Measurements from ENCODE around the gene SLX9.

Gene SLX9

DNA sequence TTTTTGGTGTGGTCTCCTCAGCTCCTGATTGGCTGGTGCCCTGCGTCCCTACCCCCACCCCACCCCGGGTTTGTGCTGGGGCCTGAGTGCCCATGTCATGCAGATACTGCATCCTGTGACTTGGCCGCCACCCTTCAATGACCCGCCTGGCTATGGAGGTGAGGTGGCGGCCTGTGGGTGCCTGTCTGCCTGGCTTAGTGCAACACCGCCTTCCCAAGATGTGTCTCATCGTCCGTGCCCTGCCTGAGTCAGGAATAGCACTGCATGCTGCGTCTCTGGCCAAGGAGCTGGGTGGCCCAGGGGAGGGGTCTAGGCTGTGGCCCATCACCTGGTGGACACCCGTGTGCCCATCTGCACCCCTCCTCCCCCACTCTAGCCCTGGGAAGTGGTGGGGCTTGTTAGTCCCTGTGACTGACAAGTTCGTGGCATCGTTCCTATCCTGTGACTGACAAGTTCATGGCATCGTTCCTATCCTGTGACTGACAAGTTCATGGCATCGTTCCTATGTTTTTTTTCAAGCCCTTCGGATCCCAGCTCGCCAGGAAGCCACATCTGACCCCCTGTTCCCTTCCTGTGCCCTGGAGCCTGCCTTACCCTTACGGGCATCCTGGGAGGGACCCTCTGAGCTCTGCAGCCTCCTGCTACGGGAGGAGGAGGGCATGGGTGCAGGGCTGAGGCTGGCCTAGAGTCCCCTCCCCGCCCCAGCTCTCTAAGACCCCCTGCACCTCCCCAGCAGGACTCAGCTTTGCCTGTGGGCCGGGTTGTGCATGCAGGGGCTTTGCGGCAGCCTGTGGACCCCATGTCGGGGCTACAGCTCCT lies 7.5 kb downstream of the SLX9 start:
- no peak for DNase-seq (ENCODE audit: low read depth, low spot score)

DNA sequence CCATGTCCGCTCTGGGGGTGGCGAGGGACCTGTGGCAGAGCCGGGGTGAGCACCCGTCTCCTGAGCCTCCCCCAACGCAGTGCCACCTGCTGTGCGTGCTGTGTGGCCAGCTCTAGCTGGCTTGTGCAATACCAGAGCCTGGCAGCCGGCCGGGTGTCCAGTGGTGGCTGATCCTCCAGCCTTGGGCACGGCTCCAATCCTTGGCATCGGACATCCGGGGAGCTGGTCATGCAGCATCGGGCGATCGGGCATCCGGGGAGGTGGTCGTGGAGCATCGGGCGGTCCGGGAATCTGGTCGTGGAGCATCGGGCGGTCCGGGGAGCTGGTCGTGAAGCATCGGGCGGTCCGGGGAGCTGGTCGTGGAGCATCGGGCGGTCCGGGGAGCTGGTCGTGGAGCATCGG lies 8.1 kb downstream of the SLX9 start:
- no peak for DNase-seq (ENCODE audit: low read depth, low spot score)

DNA sequence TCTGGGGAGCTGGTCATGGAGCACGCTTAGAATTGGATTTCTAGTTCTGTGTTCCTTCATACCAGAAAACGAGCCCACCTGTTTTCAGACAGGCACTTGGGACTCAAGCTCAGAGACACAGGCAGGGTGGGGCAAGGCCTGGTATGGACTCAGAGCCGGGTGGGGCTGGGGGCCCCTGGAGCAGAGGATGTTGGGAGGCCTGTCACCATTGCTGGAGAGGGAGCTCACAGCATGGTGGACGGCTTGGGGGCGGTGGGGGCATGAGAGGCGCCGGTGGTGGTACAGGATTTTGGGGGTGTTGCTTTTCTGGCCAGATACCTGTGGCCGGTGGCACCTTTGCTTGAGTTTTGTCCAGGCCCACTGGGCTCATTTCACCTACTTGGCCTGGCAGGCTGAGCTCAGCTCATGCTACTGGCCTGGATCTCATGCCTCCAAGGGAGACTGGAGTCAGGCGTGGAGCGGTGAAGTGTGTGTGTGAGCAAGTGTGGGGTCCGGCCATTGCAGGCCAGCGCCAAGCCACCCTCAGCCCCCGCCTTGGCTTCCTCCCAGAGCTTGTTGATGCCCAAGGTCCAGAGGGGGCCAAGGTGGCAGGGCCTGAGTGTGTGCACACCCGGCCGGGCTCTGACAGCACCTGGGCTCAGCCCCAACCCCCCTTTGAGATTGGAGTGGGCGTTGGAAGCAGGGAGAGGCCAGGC lies 8.7 kb downstream of the SLX9 start:
- DNase-seq (ENCODE audit: low read depth, low spot score): no peak

DNA sequence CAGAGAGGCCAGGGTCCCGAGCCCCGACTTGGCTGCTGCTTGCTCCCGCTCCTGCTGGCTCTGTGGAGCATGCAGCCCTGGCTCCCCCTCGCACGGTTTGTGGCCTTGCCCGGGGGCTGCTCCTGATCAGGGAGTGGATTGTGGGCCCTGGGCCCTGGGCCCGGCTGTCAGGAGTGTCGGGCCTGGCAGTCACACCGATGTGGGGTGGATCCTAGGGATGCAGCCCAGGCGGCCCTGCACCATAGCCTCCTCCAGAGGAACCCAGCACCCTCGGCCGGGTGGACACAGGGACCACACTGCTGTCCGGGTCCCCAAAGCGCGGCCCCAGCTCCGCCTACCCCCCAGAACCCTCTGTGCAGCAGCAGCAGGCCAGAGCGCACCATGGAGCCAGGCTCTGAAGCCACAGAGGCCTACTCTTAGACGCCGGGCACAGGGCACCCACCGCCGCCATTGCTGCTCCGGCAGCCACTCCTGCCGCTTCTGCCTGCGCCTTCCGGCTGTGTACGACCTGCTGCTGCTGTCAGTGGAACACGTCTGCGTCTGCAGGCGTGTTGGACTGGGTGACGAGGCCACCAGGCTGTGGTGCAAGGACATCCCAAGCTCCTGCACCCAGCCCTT lies 9.4 kb downstream of the SLX9 start:
- DNase-seq (ENCODE audit: low read depth, low spot score): no peak

DNA sequence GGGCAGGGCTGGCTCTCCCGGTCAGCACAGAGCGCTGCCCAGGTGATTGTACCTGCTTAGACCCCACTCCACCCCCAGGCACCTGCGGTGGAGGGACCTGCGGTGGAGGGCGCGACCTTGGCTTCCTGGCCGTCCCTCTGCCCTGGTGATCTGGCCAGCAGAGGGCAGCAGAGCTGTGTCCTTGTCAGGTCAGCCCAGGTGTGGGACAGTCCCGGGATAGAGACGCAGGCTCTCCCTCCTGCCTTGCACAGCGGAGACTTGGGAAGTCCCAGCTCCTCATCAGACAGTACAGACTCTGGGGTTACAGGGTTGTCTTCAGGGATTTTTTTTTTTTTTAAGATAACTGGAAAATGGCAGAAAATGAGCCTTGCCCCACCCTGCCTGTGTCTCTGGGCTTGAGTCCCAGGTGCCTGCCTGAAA lies 10.0 kb downstream of the SLX9 start:
- DNase-seq (ENCODE audit: low read depth, low spot score): peak; percentile 90

DNA sequence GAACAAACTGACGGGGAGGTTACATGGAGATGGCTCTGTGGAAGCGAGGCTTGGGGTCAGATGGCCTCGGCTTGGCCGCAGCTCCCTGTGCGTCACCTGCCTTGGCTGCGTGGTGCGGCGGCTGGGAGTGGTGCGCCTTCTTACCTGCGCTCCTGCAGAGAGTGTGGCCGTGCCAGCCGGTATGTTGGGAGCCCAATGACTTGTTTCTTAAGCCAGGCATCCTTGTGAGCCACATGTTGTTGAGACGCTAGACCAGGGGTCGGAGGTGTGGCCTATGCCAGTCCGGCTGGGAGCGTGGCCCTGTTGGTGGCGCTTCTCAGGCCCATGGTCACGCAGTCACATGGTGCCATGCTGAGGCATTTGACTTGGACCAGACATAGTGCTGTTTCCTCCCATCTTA lies 10.5 kb downstream of the SLX9 start:
- no peak for DNase-seq (ENCODE audit: low read depth, low spot score)

DNA sequence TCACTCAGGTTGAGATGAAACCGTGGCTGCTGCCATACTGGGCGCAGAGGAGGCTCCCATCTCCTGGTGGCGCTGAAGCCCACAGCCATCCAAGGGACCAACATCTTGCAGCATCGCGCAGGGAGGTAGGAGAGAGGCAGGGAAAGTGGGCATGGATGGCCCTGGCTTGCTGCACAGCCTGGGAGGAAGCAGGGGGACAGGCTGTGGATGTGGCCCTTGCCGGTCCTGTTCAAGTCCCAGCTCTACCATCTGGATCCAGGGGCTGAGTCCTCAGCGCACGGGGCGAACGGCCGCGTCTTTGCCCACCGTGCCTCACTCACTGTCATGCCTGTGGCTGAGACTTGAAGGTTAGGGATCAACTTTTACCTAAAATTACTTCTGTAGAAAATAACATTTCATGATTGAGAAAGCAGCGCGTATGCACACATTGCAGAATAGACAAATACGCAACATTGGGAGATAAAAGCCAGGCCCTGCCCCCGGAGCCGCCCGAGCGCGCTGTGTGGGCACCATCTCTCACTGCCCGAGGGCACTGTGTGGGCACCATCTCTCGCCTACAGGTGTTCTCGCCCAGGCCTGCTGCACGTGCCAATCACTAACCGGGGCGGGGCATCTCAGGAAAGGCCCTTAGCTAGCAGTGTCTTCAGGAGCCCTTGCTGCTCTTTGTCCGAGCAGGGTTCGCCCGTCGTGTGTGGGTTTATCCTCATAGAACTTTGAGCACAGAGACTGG lies 11.5 kb downstream of the SLX9 start:
- no peak for DNase-seq (ENCODE audit: low read depth, low spot score)

DNA sequence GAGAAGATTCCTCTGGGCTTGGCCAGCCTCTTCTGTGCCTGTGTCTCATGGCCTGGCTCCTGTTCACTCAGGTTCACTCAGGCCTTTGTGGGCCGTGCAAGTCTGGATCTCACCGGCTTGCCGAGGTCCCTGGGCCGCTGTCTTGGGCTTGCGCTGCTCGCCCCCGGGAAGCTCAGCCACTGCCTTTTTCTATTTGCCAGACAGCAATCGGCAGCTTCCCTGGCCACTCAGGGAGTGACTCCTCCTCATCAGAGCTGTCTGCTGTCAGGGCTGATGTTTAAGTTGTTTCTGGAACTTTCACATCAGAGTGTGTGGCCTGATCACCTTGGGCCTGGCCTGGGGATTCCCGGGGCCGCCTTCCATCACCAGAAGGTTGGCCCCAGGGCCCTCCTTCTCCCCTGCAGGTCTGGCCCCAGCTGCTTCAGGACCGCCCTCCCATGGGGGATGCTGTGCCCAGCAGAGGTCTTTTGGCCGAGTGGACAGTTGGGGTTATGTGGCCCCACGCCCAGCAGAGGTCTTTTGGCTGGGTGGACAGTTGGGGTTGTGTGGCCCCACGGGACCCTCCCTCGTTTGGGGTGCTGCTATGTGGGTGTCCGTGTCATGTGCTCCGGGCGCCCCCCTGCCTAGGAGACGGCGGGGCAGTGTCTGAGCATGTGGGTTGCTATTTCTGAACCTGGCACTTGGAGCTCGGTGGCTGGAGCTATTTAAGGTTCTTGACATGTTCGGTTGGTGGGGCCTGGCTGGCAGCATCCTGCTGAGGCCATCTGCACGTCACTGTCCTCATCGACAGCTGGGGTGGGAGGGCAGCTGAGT lies 12.5 kb downstream of the SLX9 start:
- no peak for DNase-seq (ENCODE audit: low read depth, low spot score)

DNA sequence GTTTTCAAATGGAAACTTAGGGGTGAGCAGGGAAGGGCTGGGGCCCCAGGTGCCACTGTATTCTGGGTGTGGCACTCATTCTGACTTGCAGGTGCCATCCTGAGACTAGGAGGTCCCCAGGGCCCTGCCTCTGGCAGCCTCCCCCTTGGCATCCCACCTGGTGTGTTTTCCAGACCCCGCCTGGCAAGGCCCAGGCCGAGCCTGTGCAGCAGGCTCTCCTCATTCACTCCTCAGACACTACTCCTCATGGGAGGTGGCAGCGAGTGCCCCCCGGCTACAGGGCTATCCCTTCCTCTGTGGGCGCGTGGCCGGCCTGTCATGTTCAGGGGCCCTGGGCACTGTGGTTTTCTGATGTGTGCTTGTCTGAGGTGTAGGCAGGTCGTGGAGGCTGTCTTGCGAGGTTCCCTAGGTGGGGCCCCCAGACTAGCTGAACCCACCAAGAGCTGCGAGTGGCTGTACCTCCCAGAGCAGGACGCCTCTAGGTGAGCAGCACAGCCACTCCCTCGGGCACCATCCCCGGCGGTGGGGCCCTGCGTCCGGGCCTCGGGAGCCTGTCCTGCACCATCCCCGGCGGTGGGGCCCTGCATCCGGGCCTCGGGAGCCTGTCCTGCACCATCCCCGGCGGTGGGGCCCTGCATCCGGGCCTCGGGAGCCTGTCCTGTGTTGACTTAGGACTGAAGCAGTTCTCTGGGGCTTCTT lies 13.2 kb downstream of the SLX9 start:
- DNase-seq (ENCODE audit: low read depth, low spot score): no peak

DNA sequence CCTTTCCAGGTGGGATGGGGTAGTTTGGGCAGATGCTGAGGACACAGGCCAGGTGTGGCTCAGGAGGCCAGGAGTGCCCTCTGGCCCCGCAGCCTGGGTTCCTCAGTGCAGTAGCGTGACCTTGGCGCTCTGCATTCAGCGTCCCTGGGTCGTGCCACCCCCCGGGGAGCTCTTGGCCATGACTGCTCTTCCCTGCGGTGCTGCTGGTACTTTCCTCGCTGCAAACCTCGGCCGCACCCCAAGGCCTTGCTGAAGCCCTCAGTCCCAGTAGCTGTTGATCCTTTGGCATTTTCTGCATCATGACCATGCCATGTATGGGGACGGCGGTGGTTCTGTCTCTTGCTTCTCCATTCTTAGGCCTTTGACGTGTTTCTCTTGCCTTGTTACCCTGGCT lies 13.8 kb downstream of the SLX9 start:
- no peak for DNase-seq (ENCODE audit: low read depth, low spot score)

DNA sequence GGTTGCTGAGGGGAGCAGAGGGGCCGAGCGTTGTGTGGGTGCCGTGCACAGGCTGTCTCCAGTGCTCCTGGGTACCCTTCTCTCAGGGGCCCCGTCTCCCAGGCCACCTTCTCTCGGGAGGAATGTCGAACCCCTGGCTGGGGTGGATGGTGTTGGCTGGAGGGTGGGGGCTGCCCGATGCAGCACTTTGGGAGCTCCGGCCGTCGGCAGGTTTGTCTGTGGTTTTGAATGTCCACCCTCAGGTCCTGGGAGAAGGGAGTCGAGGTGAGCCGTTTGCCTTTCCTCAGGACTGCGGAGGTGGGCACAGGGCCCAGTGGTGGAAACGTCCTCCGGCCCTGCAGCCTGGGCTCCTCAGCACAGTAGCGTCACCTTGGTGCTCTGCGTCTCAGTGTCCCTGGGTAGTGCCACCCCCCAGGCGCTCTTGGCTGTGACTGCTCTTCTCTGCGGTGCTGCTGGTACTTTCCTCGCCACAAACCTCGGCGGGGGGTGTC lies 14.5 kb downstream of the SLX9 start:
- DNase-seq (ENCODE audit: low read depth, low spot score): no peak

DNA sequence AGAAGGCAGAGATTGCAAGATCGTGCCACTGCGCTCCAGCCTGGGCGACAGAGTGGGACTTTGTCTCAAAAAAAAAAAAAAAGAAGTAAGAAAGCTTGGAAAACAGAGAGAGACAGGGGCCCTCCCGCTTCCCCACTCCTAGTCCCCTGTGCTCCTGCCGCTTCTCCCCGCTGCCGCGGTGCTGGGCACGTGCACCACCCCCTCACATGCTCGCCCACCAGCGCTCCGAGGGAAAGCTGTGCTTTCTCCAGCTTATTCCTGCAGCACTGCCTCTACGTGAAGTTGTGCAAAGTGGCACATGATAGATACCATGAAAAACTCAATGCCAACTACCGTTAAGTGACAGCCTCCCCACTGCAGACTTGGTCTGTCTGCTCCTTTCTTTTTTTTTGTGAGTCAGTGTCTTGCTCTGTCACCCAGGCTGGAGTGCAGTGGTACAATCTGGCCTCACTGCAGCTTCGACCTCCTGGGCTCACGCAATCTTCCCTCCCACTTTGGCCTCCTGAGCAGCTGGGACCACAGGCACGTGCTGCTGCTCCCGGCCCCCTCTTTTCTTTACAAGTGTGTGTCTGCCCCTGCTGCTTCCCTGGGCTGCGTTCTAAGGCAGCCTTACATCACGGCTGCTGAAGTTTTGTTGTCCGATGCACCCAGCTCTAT lies 15.4 kb downstream of the SLX9 start:
- DNase-seq (ENCODE audit: low read depth, low spot score): no peak

DNA sequence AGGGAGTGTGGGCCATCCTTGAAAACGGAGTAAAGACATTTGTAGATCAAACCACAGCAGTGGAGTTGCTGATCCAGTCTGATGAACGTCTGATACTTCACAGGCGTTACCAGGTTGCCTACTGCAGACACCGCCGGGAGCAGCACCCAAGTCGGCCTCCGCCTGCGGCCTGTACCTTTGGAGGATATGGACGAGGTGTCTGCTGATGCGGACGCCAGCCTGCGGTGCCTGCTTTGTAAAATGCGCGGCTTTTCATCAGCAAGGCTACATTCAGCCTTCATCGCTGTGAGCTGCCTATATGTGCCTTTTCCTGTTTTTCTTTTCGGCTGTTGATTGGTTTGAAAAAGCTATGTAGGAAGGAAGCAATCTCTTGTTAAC lies 16.0 kb downstream of the SLX9 start:
- DNase-seq (ENCODE audit: low read depth, low spot score): no peak

DNA sequence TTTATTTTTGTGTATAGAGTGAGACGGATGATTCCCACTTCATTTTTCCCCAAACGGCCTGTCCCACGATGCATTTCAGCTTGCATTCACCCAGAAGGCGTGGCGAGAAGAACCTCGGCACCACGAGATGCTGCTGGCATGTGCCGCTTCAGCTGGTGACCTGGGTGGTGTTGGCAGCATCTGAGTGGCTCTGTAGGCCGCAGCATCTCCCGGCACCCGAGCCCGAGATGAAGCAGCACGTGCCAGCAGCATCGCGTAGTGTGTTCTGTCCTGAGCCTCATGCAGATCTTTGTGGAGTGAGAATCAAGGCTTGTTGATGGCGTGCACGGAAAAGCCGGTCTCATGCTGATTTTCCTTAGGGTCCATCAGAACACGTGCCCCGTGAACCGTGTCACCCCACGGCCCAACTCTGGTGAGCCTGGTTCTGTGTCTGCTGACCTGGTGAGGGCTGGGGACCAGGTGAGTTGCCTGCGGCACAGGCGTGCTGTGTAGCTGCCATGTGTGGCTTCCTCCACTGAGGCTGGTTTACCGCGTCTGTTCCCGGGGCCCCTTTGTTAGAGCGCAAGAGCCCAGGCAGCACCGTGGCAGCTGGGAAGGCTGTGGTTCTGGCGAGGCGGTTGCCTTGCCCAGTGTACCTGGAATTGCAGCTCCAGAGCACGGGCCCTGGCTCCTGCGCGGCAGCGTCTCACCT lies 16.7 kb downstream of the SLX9 start:
- no peak for DNase-seq (ENCODE audit: low read depth, low spot score)

DNA sequence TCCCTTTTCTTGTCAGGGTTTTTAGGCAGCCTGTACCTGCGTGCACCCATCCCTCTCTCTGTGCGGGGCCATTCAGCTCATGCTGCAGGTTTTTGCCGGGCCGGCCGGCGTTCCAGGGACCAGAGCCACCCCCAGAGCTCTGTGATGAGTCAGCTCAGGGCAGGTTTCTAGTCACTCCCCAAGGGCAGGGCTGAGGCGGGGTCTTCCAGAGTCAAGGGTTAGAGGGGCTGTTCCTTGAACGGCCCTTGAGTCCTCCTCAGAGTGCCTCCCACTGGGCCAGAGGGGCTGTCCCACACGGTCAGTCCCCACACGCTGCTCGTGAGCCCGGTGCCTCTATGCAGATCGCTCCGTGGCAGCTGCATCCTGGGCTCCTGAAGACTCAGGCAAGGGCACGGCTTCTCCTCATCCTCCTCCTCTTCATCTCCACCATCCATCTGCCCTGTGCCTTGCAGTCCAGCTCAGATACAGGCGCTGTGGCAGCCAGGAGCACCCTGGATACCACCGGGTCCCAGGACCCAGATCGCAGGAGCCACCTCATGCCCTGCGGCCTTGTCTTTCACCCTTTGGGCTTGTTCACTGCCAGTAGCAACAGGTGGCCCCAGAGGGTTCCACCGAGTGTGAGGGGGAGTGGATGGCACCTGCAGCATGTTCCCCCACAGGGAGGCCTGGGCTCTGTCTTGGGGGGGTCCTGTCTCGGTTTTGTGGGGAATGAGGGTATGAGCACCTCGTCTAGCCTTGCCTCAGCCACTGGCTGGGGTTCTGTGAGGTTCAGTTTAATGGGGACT lies 17.4 kb downstream of the SLX9 start:
- DNase-seq (ENCODE audit: low read depth, low spot score): no peak

DNA sequence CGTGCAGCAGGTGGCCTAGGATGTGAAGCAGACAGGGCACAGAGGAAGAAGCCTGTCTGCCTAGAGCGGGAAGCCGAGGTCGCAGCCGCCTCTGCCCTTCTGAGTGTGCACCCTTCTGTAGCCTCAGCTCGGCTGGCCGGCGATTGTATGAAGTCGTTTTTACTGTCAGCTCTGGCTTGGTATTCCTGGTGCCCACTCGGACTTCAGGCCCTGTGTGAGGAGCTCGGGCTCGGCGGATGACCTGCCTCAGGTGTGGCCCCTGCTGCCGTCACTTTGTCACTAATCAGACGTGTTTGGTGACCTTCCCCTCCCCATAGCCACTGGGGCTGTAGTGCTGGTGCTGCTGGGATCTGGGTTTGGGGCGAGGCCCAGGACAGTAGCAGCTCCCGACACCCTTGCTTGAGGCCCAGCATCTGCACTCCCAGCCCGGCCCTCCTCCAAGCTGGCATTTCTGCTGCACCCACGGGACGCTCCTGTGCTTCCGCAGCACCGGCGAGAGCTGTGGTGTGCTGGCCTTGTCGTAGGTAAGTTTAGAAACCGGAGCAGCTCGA lies 18.1 kb downstream of the SLX9 start:
- no peak for DNase-seq (ENCODE audit: low read depth, low spot score)

DNA sequence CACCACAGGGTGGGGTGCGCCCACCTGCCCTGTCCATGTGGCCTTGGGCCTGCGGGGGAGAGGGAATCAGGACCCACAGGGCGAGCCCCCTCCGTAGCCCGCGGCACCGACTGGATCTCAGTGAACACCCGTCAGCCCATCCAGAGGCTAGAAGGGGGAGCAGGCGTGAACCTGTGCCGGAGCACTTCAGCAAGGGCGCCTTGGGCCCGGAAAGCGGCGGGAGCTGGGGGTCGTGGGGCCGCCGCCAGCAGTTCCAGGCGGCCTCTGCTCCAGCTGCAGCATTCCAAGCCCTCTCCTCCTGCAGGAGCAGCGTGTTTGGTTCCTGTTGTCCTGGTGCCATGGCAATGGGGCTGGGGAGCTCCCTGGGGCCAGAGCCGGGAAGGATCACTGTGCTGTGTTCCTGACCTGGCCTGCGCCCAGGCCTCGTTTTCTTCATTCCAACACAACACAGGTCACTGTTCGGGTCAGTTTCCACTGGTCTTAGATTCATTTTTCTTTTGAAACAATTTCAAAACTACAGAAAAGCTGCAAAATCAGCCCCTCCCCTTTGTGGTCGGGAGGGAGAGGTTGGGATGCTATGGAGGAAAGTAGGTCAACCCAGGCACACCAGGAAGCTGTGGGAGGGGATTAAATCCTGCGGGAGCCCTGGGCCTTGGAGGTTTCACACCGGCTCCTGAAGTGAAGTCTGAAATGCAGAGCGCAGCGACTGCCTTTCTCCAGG lies 18.8 kb downstream of the SLX9 start:
- peak; percentile 81 for DNase-seq (ENCODE audit: low read depth, low spot score)

All from ELF-1 (cell line).